GM12873 (cell line): ENCODE measurements around the gene SETDB2.

Experiments
- TF ChIP-seq, protein P1 (sequence below): IDR thresholded peaks from 2 replicates; pipeline ENCODE4 v1.5.1; 2012; ENCODE audit warnings: low read depth, mild to moderate bottlenecking, moderate library complexity, low read length, control low read depth; ENCODE audit not compliant: insufficient read depth; ENCODE audit errors: missing control alignments

SETDB2 gene

DNA sequence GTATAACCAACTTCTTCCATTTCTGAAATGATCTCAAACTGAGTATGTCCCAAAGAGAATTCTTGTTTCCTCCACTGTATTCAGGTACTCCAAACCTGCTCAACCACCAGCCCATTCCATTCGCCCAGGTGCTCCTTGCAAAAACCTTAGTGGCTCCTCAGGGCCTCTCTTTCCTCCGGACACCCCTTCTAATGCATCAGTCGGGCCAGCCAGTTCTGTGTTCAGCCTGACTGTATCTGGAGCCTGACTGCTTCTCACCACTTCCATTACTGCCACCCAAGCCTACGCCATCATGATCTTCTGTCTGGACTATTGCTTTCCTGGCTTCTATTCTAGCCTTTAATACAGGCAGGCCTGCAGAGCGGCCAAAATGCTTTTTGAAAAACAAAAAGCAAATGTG, 53.2 kb downstream of the SETDB2 start:
- TF ChIP-seq, protein P1, sequence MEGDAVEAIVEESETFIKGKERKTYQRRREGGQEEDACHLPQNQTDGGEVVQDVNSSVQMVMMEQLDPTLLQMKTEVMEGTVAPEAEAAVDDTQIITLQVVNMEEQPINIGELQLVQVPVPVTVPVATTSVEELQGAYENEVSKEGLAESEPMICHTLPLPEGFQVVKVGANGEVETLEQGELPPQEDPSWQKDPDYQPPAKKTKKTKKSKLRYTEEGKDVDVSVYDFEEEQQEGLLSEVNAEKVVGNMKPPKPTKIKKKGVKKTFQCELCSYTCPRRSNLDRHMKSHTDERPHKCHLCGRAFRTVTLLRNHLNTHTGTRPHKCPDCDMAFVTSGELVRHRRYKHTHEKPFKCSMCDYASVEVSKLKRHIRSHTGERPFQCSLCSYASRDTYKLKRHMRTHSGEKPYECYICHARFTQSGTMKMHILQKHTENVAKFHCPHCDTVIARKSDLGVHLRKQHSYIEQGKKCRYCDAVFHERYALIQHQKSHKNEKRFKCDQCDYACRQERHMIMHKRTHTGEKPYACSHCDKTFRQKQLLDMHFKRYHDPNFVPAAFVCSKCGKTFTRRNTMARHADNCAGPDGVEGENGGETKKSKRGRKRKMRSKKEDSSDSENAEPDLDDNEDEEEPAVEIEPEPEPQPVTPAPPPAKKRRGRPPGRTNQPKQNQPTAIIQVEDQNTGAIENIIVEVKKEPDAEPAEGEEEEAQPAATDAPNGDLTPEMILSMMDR, result no peak

GRCh38 chr13:49498206-49498605, 54.1 kb downstream of the SETDB2 start:
- TF ChIP-seq, protein P1, result no peak

- TF ChIP-seq, protein P1, result no peak
Measured at GRCh38 chr13:49499889-49500660, 56.0 kb downstream of the SETDB2 start.

DNA sequence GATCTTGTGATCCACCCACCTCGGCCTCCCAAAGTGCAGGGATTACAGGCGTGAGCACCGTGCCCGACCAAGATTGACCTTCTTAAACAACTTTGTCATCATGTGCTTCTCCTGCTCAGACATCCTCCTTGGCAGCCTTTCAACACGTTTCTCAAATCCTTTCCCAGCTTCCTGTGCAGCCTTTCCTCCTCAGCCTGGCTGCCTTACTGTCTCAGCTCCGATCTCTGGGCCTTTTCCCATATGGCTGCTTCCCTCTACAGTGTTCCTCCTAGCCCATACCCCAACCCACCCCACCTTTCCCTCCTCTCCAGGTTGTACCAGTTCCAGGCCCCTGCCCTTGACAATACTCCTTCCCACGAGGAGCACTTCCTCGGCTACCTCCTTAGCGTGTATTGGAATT, 58.9 kb downstream of the SETDB2 start:
- TF ChIP-seq, protein P1, result no peak

DNA sequence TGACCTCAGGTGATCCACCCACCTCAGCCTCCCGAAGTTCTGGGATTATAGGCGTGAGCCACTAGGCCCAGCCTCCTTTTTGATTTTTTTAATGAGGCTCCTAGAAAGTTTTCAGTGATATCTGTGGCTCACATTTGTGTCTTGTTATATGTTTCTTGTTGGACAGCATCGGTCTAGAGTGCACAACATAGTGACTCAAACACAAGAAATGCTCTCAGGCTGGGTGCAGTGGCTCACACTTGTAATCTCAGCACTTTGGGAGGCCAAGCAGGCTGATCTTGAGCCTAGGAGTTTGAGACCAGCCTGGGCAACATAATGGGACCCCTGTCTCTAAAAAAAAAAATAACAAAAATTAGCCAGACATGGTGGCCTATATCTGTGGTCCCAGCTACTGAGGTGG, 59.9 kb downstream of the SETDB2 start:
- TF ChIP-seq, protein P1, result no peak

DNA sequence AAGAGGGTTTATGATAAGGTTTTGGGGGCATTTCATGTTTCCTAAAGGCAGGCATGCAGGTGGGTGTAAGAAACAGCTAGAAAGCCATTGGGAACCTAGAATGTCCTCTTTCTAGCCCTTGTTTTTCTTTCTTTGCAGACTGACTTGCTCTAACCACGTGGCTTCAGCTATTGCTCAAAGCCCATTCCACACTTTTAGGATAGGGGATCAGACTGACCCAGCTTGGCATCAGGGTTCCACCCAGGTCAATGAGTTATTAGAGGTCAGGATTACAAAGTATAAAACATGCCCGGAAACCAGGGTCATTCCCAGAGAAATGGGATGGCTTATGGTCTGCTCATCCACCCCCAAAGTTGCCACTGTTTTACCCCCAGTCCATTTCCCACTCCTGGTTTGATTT, 68.5 kb downstream of the SETDB2 start:
- TF ChIP-seq, protein P1, result no peak

DNA sequence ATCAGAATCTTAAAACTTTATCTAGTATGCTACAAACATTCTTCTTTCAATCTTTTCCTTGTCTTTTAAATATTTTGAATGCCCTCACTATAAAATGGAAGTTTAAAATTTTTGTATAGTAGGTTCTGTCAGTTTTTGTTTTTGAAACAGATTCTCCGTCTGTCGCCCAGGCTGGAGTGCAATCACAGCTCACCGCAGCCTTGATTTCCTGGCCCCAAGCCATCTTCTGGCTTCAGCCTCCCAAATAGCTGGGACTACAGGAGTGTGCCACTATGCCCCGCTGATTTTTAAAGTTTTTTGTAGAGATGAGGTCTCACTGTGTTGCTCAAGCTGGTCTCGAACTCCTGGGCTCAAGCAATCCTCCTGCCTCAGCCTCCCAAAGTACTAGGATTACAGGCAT, 72.4 kb downstream of the SETDB2 start:
- TF ChIP-seq, protein P1, result no peak
